Spleen (tissue), 11 donors: ENCODE measurements around the gene FXYD4. TPM values are rescaled to one million over a fixed set of nuclear protein-coding genes. Genes with fewer than 3 reads are reported as not detected.

Experiments used
- DNase-seq: peaks from one replicate; pipeline ENCODE4 v3.0.0-alpha.2; 2020
- H3K27ac ChIP-seq, 8 donors: fragments of 200-600 bp; sonication (generic) in 7 of 8; 1 replicate in 4 of 8; 2 replicates in 4 of 8; pipeline versions ENCODE4 v1.5.0 to v1.8.0; 2016 to 2021; ENCODE audit warnings: inconsistent platforms in 4 of 8, mild to moderate bottlenecking in 4 of 8, moderate library complexity in 1 of 8
- H3K27me3 ChIP-seq, 7 donors: fragments of 200-600 bp; sonication (generic) in 6 of 7; replicated peaks in 1 of 7; 1 replicate in 4 of 7; 2 replicates in 3 of 7; pipeline versions ENCODE4 v1.5.0 to v1.8.0; 2016 to 2021; ENCODE audit warnings: inconsistent platforms in 3 of 7, mild to moderate bottlenecking in 1 of 7
- H3K36me3 ChIP-seq, 6 donors: fragments of 200-600 bp; sonication (generic) in 5 of 6; 1 replicate in 4 of 6; 2 replicates in 2 of 6; pipeline versions ENCODE4 v1.5.0 to v1.8.0; 2016 to 2021; ENCODE audit warnings: inconsistent platforms in 2 of 6
- H3K4me1 ChIP-seq, 6 donors: fragments of 200-600 bp; sonication (generic) in 5 of 6; 1 replicate in 3 of 6; 2 replicates in 3 of 6; pipeline versions ENCODE4 v1.5.0 to v1.8.0; 2016 to 2021; ENCODE audit warnings: inconsistent platforms in 3 of 6
- H3K4me3 ChIP-seq, 8 donors: fragments of 200-600 bp; sonication (generic) in 7 of 8; 1 replicate in 4 of 8; 2 replicates in 4 of 8; pipeline versions ENCODE4 v1.5.0 to v1.8.0; 2016 to 2021; ENCODE audit warnings: inconsistent platforms in 4 of 8, mild to moderate bottlenecking in 4 of 8, moderate library complexity in 2 of 8
- H3K9me3 ChIP-seq, 8 donors: fragments of 200-600 bp; sonication (generic) in 7 of 8; 1 replicate in 4 of 8; 2 replicates in 4 of 8; pipeline versions ENCODE4 v1.5.0 to v1.8.0; 2016 to 2021; ENCODE audit warnings: inconsistent platforms in 4 of 8
- POLR2A ChIP-seq, 3 donors: fragments of 450-650 bp; IDR thresholded peaks; one replicate each; pipeline ENCODE4 v1.5.1; 2017; ENCODE audit warnings: antibody characterized with exemption in 3 of 3, mild to moderate bottlenecking in 1 of 3
- POLR2AphosphoS5 ChIP-seq, 3 donors: sonication (generic); formaldehyde crosslinking; IDR thresholded peaks; one replicate each; pipeline ENCODE4 v1.5.1; 2017; ENCODE audit warnings: antibody characterized with exemption in 3 of 3
- WGBS, 5 donors: extraction: QIAGEN DNeasy Blood & Tissue Kit in 3 of 5; methylation state at CpG; one replicate each; pipeline versions ENCODE4 v1.1.5 to v1.1.7; 2013 to 2018; 5-methylcytosine and 5-hydroxymethylcytosine counted together
- intact Hi-C: fragments of 100-400 bp; cut with DNase I; formaldehyde crosslinking; loops from one replicate; pipeline ENCODE4 v1.15.0; 2023; ENCODE audit warnings: low total_unique reads
- polyA plus RNA-seq, 3 donors: library from polyadenylated mRNA; stranded (reverse); fragments of 200-250 nt; gene quantifications; one replicate each; pipeline ENCODE4 v1.2.1, GENCODE V29; 2013
- total RNA-seq, 7 donors: library from RNA; depleted of rRNA in 3 of 7; stranded (reverse); fragments of >200 nt in 3 of 7; fragmentation: NEBNext Ultra II Directional in 4 of 7; extraction: Animal tissue kit (Norgen Biotek cat#: 25700) in 4 of 7; gene quantifications; one replicate each; pipeline versions ENCODE4 v1.1.0 to v1.2.1, GENCODE V29; 2016 to 2021
- TF ChIP-seq, protein P1 (sequence below), 11 experiments: fragments of 200-600 bp in 7 of 11; fragments of 450-650 bp in 4 of 11; sonication (generic) in 4 of 11; IDR thresholded peaks in 8 of 11; conservative IDR thresholded peaks in 3 of 11; 1 replicate in 7 of 11; 2 replicates in 4 of 11; pipeline versions ENCODE4 v1.4.0 to v1.8.0; 2016 to 2021; ENCODE audit warnings: antibody characterized with exemption in 11 of 11, inconsistent platforms in 4 of 11, mild to moderate bottlenecking in 1 of 11
- donor health status: healthy with polysubstance abuse.
- donor health status: DM: no; HTN: no; CAD: no; lungs with moderate emphysema.
- donor health status: DM: no; HTN: no; CAD: no.
- donor health status: Bipolar disorder and iron deficiency.
- donor health status: healthy.
- donor health status: DM: no; HTN: no; CAD: no.
- donor health status: DM: yes; HTN: yes; CAD: no.

Gene FXYD4
- total and polyA plus RNA-seq, 10 donors: 0.20 TPM; not detected in 9

DNA sequence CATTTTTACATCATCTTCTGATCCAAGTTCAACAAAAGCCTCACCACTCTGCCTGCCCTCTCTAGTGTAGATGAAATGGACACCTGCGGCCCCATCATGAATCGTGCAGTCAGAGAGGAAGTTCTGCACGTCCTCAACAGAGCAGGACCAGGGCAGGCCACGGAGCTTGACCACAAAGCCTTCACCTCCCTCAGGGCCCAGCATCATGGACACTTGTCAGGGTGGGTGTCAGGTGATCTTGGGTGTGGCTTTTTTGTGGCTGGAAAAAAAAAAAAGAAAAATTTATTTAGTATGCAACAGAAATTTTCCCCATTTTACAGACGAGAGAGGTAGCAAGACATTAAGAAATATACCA, 16.2 kb downstream of the FXYD4 start:
- no peaks in the 10 kb centered on the region for H3K27me3 ChIP-seq
- H3K4me1 ChIP-seq: peaks cover 22 to 75% (median 51%) of the 10 kb centered on the region in 6 donors
- H3K27ac ChIP-seq: peak overlapping the region in 2 of 8 donors; percentile 3 to 15
- DNase-seq: peak; percentile 57
- H3K4me3 ChIP-seq: no peak overlapping the region
- intact Hi-C loops: no loop called here
- peaks cover 0 to 88% (median 75%) of the 10 kb centered on the region in 6 donors for H3K36me3 ChIP-seq
- 37 to 55% (median 45%) methylated on average over 5 of the region's 5 CpGs for WGBS, 5 donors
- no peaks in the 10 kb centered on the region for H3K9me3 ChIP-seq
- no peak for TF ChIP-seq POLR2AphosphoS5 (IDR thresholded peaks at IDR 0.05)
- TF ChIP-seq POLR2A (IDR thresholded peaks at IDR 0.05): no peak
- TF ChIP-seq, protein P1, sequence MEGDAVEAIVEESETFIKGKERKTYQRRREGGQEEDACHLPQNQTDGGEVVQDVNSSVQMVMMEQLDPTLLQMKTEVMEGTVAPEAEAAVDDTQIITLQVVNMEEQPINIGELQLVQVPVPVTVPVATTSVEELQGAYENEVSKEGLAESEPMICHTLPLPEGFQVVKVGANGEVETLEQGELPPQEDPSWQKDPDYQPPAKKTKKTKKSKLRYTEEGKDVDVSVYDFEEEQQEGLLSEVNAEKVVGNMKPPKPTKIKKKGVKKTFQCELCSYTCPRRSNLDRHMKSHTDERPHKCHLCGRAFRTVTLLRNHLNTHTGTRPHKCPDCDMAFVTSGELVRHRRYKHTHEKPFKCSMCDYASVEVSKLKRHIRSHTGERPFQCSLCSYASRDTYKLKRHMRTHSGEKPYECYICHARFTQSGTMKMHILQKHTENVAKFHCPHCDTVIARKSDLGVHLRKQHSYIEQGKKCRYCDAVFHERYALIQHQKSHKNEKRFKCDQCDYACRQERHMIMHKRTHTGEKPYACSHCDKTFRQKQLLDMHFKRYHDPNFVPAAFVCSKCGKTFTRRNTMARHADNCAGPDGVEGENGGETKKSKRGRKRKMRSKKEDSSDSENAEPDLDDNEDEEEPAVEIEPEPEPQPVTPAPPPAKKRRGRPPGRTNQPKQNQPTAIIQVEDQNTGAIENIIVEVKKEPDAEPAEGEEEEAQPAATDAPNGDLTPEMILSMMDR (IDR thresholded peaks at IDR 0.05 in 8 of 11, conservative IDR thresholded peaks at IDR 0.05 in 3 of 11): no peak

DNA sequence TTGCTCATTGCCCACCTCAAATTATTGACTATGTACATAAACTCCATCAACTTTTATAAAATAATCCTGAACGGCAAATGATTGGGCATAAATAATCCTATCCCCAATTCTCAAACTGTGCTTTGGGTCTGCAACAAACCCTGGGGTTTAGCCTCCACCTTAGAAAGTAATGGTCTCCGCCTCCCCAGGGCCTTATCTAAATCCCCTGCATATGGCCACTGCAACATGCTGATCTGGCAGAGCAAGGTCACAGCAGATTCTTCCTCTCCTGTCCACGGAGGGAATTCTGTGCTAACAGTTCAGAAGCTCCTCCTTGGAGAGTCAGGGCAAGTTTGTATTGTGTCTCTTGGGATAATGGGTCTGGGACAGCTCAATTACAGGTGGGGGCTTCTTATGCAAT, 18.4 kb downstream of the FXYD4 start:
- TF ChIP-seq, protein P1 (IDR thresholded peaks at IDR 0.05 in 8 of 11, conservative IDR thresholded peaks at IDR 0.05 in 3 of 11): no peak
- no peak for TF ChIP-seq POLR2AphosphoS5 (IDR thresholded peaks at IDR 0.05)
- TF ChIP-seq POLR2A (IDR thresholded peaks at IDR 0.05): no peak
- Histone ChIP-seq H3K9me3 (no peaks in the 10 kb centered on the region), H3K4me3 (no peak overlapping the region), H3K4me1 (peaks cover 33 to 96% (median 72%) of the 10 kb centered on the region in 6 donors), H3K27me3 (no peaks in the 10 kb centered on the region), H3K36me3 (peaks cover 0 to 100% (median 88%) of the 10 kb centered on the region in 6 donors), H3K27ac (peak overlapping the region in 3 of 8 donors; percentile 11 to 47 (median 31))
- 68 to 81% (median 79%) methylated on average over 3 of the region's 3 CpGs for WGBS, 5 donors
- intact Hi-C loops: no loop called here
- DNase-seq: peak; percentile 35

DNA sequence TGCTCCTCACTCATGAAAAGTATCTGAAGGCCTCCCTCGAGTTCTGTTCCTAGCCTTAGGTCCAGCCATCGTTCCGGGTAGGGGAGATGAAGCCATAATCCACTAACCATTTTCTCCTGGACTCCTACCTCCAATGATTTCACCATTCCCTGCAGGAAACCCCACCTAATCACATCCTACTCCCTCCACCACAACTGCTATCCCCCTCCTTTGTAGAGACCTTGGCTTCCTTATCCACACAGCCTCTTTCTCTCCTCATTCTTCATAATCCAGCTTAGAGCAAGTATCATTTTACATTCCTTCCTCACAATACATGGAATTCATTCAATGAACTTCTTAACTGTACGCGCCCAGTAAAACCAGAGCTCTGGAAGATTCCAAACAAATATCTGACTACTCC, 18.9 kb downstream of the FXYD4 start:
- intact Hi-C loops: no loop called here
- peak; percentile 22 for DNase-seq
- peaks cover 0 to 100% (median 85%) of the 10 kb centered on the region in 6 donors for H3K36me3 ChIP-seq
- peaks cover 38 to 98% (median 76%) of the 10 kb centered on the region in 6 donors for H3K4me1 ChIP-seq
- H3K4me3 ChIP-seq: no peak overlapping the region
- peak overlapping the region in 4 of 8 donors; percentile 11 to 47 (median 30) for H3K27ac ChIP-seq
- H3K9me3 ChIP-seq: no peaks in the 10 kb centered on the region
- H3K27me3 ChIP-seq: no peaks in the 10 kb centered on the region
- TF ChIP-seq, protein P1 (IDR thresholded peaks at IDR 0.05 in 8 of 11, conservative IDR thresholded peaks at IDR 0.05 in 3 of 11): no peak
- no peak for TF ChIP-seq POLR2AphosphoS5 (IDR thresholded peaks at IDR 0.05)
- TF ChIP-seq POLR2A (IDR thresholded peaks at IDR 0.05): no peak
- WGBS, 5 donors: 85 to 93% (median 88%) methylated on average over 5 of the region's 5 CpGs

DNA sequence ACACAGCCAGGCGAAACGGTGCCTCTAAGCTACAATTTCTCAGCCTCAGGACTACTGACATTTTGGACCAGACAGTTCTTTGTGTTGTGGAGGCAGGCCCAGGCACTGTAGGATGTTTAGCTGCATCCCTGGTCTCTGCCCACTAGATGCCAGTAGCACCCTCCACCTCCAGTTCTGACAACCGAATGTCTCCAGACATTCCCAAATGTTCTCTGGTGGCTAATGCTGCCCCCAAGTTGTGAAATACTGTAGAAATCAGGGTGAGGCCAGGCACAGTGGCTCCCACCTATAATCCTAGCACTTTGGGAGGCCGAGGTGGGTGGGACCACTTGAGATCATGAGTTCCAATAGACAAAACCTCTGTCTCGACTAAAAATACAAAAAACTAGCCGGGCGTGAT, 19.3 kb downstream of the FXYD4 start:
- TF ChIP-seq POLR2A (IDR thresholded peaks at IDR 0.05) (no peak), POLR2AphosphoS5 (IDR thresholded peaks at IDR 0.05) (no peak)
- TF ChIP-seq, protein P1 (IDR thresholded peaks at IDR 0.05 in 8 of 11, conservative IDR thresholded peaks at IDR 0.05 in 3 of 11): peak in 7 of 11 experiments; percentile 38 to 57 (median 46)
- Histone ChIP-seq H3K36me3 (peaks cover 0 to 100% (median 83%) of the 10 kb centered on the region in 6 donors), H3K9me3 (no peaks in the 10 kb centered on the region), H3K27ac (peak overlapping the region in 4 of 8 donors; percentile 29 to 99 (median 39)), H3K27me3 (no peaks in the 10 kb centered on the region), H3K4me3 (no peak overlapping the region), H3K4me1 (peaks cover 41 to 100% (median 80%) of the 10 kb centered on the region in 6 donors)
- intact Hi-C loops: no loop called here
- DNase-seq: peak; percentile 48
- WGBS, 5 donors: 63 to 85% (median 72%) methylated on average over 6 to 7 of the region's 7 CpGs
